ENCODE measurements around the gene MS4A5. TPM values are rescaled to one million over a fixed set of nuclear protein-coding genes. Genes with fewer than 3 reads are reported as not detected.

Gene MS4A5
- total and polyA plus RNA-seq, 2 of the 13 experiments (the other 11 are each of a cell fraction or from before 2014, with no cell fraction given), result not detected

- no TSS peak for BruUV-seq (replicated peaks)
- Histone ChIP-seq H3K4me1 (ENCODE audit: insufficient read depth, low read length) (no peaks in the 10 kb centered on the region), H3K9me3 (ENCODE audit: low read length) (no peaks in the 10 kb centered on the region), H3K4me2 (ENCODE audit: low read depth, low read length) (no peak overlapping the region), H3K27ac (ENCODE audit: extremely low read length, insufficient read depth, low read length) (no peak overlapping the region), H3K27me3 (ENCODE audit: control insufficient read depth in 1 of 2, insufficient read depth in 2 of 2, low read length in 2 of 2) (no peaks in the 10 kb centered on the region), H3K36me3 (replicated peaks in 1 of 2; ENCODE audit: control insufficient read depth in 1 of 2, insufficient read depth in 2 of 2, low read length in 2 of 2) (no peaks in the 10 kb centered on the region), H3K9ac (ENCODE audit: insufficient read depth, low read depth, low read length) (no peak overlapping the region), H3K79me2 (ENCODE audit: insufficient read depth, low read length) (no peaks in the 10 kb centered on the region), H3K4me3 (replicated peaks in 1 of 3; ENCODE audit: insufficient read depth in 1 of 3, low read depth in 2 of 3, low read length in 3 of 3) (no peak overlapping the region), H4K20me1 (ENCODE audit: insufficient read depth, low read length) (no peaks in the 10 kb centered on the region), H2AFZ (ENCODE audit: low read length) (no peak overlapping the region)
- intact Hi-C loops (cut with micrococcal nuclease; ENCODE audit: unreplicated experiment), result no loop called here
- no peak for DNase-seq (ENCODE audit: low spot score)
- no peak for FAIRE-seq
- POLR2A ChIA-PET, result no interaction called here
- in situ Hi-C loops (cut with HindIII; ENCODE audit: extremely low pct_ligation_motif_present, low pct_unique_long_range_greater_than_20kb), result no loop called here
- 23% methylated on average over 4 of the region's 4 CpGs for WGBS (ENCODE audit: low lambda C conversion rate)
- ATAC-seq, result no peak
- CTCF ChIA-PET (ENCODE audit: low intra/inter-chr PET ratio, low total read pairs), result no interaction called here
- no peak for TF ChIP-seq NCOA1 (CRISPR knock-in tag; IDR thresholded peaks at IDR 0.05)
- no peak for TF ChIP-seq ZBTB20 (CRISPR knock-in tag; IDR thresholded peaks at IDR 0.05; ENCODE audit: borderline replicate concordance, low read depth)
- TF ChIP-seq PLSCR1 (CRISPR knock-in tag; IDR thresholded peaks at IDR 0.05; ENCODE audit: borderline replicate concordance), result no peak
- no peak for TF ChIP-seq KDM1A (CRISPR knock-in tag; IDR thresholded peaks at IDR 0.05)
- TF ChIP-seq THAP7 (CRISPR knock-in tag; IDR thresholded peaks at IDR 0.05), result no peak
Measured at GRCh38 chr11:60433401-60433800, 4.0 kb downstream of the MS4A5 start.

- Histone ChIP-seq H3K36me3 (replicated peaks in 1 of 2; ENCODE audit: control insufficient read depth in 1 of 2, insufficient read depth in 2 of 2, low read length in 2 of 2) (no peaks in the 10 kb centered on the region), H3K4me3 (replicated peaks in 1 of 3; ENCODE audit: insufficient read depth in 1 of 3, low read depth in 2 of 3, low read length in 3 of 3) (no peak overlapping the region), H2AFZ (ENCODE audit: low read length) (no peak overlapping the region), H3K27ac (ENCODE audit: extremely low read length, insufficient read depth, low read length) (no peak overlapping the region), H3K4me2 (ENCODE audit: low read depth, low read length) (no peak overlapping the region), H3K9me3 (ENCODE audit: low read length) (no peaks in the 10 kb centered on the region), H3K79me2 (ENCODE audit: insufficient read depth, low read length) (no peaks in the 10 kb centered on the region), H3K9ac (ENCODE audit: insufficient read depth, low read depth, low read length) (no peak overlapping the region), H4K20me1 (ENCODE audit: insufficient read depth, low read length) (no peaks in the 10 kb centered on the region), H3K4me1 (ENCODE audit: insufficient read depth, low read length) (no peaks in the 10 kb centered on the region), H3K27me3 (ENCODE audit: control insufficient read depth in 1 of 2, insufficient read depth in 2 of 2, low read length in 2 of 2) (no peaks in the 10 kb centered on the region)
- no peak for ATAC-seq
- TF ChIP-seq TOE1 (CRISPR knock-in tag; IDR thresholded peaks at IDR 0.05), result no peak
- no peak for TF ChIP-seq ZNF468 (CRISPR knock-in tag; IDR thresholded peaks at IDR 0.05)
- TF ChIP-seq ZNF362 (CRISPR knock-in tag; IDR thresholded peaks at IDR 0.05; ENCODE audit: borderline replicate concordance), result no peak
- TF ChIP-seq SP1 (IDR thresholded peaks at IDR 0.05), result no peak
- no peak for TF ChIP-seq SP1 (CRISPR knock-in tag; IDR thresholded peaks at IDR 0.05)
- TF ChIP-seq HDAC2 (CRISPR knock-in tag; IDR thresholded peaks at IDR 0.05), result no peak
- TF ChIP-seq NONO (IDR thresholded peaks at IDR 0.05), result no peak
- TF ChIP-seq NONO (CRISPR knock-in tag; conservative IDR thresholded peaks at IDR 0.05), result no peak
- TF ChIP-seq RORA (CRISPR knock-in tag; IDR thresholded peaks at IDR 0.05), result no peak
- no peak for TF ChIP-seq ATF4 (CRISPR knock-in tag; IDR thresholded peaks at IDR 0.05)
- TF ChIP-seq STAT5B (CRISPR knock-in tag; IDR thresholded peaks at IDR 0.05), result no peak
- TF ChIP-seq RFXANK (CRISPR knock-in tag; IDR thresholded peaks at IDR 0.05), result no peak
- in situ Hi-C loops (cut with HindIII; ENCODE audit: extremely low pct_ligation_motif_present, low pct_unique_long_range_greater_than_20kb) (no loop called here), intact Hi-C loops (cut with micrococcal nuclease; ENCODE audit: unreplicated experiment) (no loop called here)
- DNase-seq (ENCODE audit: low spot score), result no peak
- ChIA-PET POLR2A (no interaction called here), CTCF (ENCODE audit: low intra/inter-chr PET ratio, low total read pairs) (no interaction called here)
- no peak for FAIRE-seq
- BruUV-seq (replicated peaks), result no TSS peak
Measured at GRCh38 chr11:60447070-60447469, 17.7 kb downstream of the MS4A5 start.
